ENCODE measurements around the gene SLC44A1.

Gene SLC44A1

GRCh38 chr9:105435453-105435852 lies 191.0 kb downstream of the SLC44A1 start:
- H2BK15ac ChIP-seq (ENCODE audit: low read length): no peak overlapping the region
- no peak overlapping the region for H2BK12ac ChIP-seq (ENCODE audit: low read length)
- H3K27ac ChIP-seq (replicated peaks; ENCODE audit: low read length): no peak overlapping the region
- H4K91ac ChIP-seq (ENCODE audit: low read depth, low read length, poor library complexity): no peak overlapping the region
- H3K4ac ChIP-seq (ENCODE audit: low read length): no peak overlapping the region
- no peaks in the 10 kb centered on the region for H3K79me1 ChIP-seq (ENCODE audit: low read depth, low read length)
- no peak overlapping the region for H3K18ac ChIP-seq (ENCODE audit: low read length)
- H3K4me3 ChIP-seq (ENCODE audit: low read length in 2 of 2): no peak overlapping the region
- H4K8ac ChIP-seq (ENCODE audit: low read depth, low read length): no peak overlapping the region
- no peak overlapping the region for H2BK120ac ChIP-seq (ENCODE audit: low read depth, low read length)
- H3K36me3 ChIP-seq (replicated peaks in 1 of 2; ENCODE audit: control insufficient read depth in 2 of 2, insufficient read depth in 2 of 2, low read length in 2 of 2): no peaks in the 10 kb centered on the region
- no peak overlapping the region for H2AK5ac ChIP-seq (ENCODE audit: low read depth, low read length)
- H3K4me2 ChIP-seq (ENCODE audit: insufficient read depth, low read length, poor library complexity, severe bottlenecking): no peak overlapping the region
- no peak overlapping the region for H3K23ac ChIP-seq (ENCODE audit: low read depth, low read length, poor library complexity)
- H2AFZ ChIP-seq (ENCODE audit: low read length): no peak overlapping the region
- WGBS, 2 donors (ENCODE audit: extremely low coverage in 2 of 2, insufficient read length in 2 of 2, insufficient replicate concordance in 1 of 2): no CpG with 5 or more reads among the region's 3 CpGs
- H3K27me3 ChIP-seq (ENCODE audit: control insufficient read depth in 3 of 3, insufficient read depth in 3 of 3, low read depth in 1 of 3, low read length in 3 of 3): no peaks in the 10 kb centered on the region
- no peak overlapping the region for H2BK5ac ChIP-seq (ENCODE audit: low read length)
- no peak overlapping the region for H3K9ac ChIP-seq (ENCODE audit: low read depth, low read length, poor library complexity)
- H3K4me1 ChIP-seq (ENCODE audit: control insufficient read depth in 2 of 2, insufficient read depth in 1 of 2, low read depth in 1 of 2, low read length in 2 of 2): no peaks in the 10 kb centered on the region
- no peak overlapping the region for H3K14ac ChIP-seq (ENCODE audit: low read length)
- DNase-seq (ENCODE audit: low spot score): no peak
- peaks cover 0 to 3% of the 10 kb centered on the region in 2 donors for H3K9me3 ChIP-seq (replicated peaks in 1 of 2; ENCODE audit: control insufficient read depth in 2 of 2, insufficient read depth in 1 of 2, low read depth in 1 of 2, low read length in 2 of 2)

DNA sequence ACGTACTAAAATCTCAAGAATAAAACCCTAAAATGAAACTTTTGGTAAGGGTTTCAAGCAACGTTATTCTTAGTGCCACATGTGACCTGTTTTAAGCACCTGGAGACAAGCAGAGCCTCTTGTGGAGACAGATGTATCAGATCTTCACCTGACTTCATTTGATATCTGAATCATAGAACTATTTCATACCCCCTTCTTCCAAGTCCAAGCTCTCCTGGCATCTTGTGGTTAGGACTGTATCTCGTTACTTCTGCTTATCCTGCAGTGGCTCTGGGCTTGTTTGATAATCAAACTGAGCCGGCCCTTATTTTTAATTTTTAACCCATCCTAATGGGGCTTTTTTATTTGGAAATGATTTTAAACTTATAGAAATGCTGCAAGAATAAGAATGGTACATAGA lies 192.3 kb downstream of the SLC44A1 start:
- H4K91ac ChIP-seq (ENCODE audit: low read depth, low read length, poor library complexity): no peak overlapping the region
- no peak overlapping the region for H2BK120ac ChIP-seq (ENCODE audit: low read depth, low read length)
- no peak overlapping the region for H2BK15ac ChIP-seq (ENCODE audit: low read length)
- H2BK5ac ChIP-seq (ENCODE audit: low read length): no peak overlapping the region
- DNase-seq (ENCODE audit: low spot score): no peak
- H3K18ac ChIP-seq (ENCODE audit: low read length): no peak overlapping the region
- no peak overlapping the region for H2AK5ac ChIP-seq (ENCODE audit: low read depth, low read length)
- H3K27ac ChIP-seq (replicated peaks; ENCODE audit: low read length): no peak overlapping the region
- H4K8ac ChIP-seq (ENCODE audit: low read depth, low read length): no peak overlapping the region
- no peak overlapping the region for H2BK12ac ChIP-seq (ENCODE audit: low read length)
- peaks cover 0 to 4% (median 0%) of the 10 kb centered on the region in 3 experiments for H3K27me3 ChIP-seq (ENCODE audit: control insufficient read depth in 3 of 3, insufficient read depth in 3 of 3, low read depth in 1 of 3, low read length in 3 of 3)
- H3K36me3 ChIP-seq (replicated peaks in 1 of 2; ENCODE audit: control insufficient read depth in 2 of 2, insufficient read depth in 2 of 2, low read length in 2 of 2): no peaks in the 10 kb centered on the region
- no CpG with 5 or more reads among the region's 4 CpGs for WGBS, 2 donors (ENCODE audit: extremely low coverage in 2 of 2, insufficient read length in 2 of 2, insufficient replicate concordance in 1 of 2)
- no peaks in the 10 kb centered on the region for H3K79me1 ChIP-seq (ENCODE audit: low read depth, low read length)
- no peaks in the 10 kb centered on the region for H3K4me1 ChIP-seq (ENCODE audit: control insufficient read depth in 2 of 2, insufficient read depth in 1 of 2, low read depth in 1 of 2, low read length in 2 of 2)
- H2AFZ ChIP-seq (ENCODE audit: low read length): no peak overlapping the region
- H3K14ac ChIP-seq (ENCODE audit: low read length): no peak overlapping the region
- peaks cover 0 to 3% of the 10 kb centered on the region in 2 donors for H3K9me3 ChIP-seq (replicated peaks in 1 of 2; ENCODE audit: control insufficient read depth in 2 of 2, insufficient read depth in 1 of 2, low read depth in 1 of 2, low read length in 2 of 2)
- H3K4ac ChIP-seq (ENCODE audit: low read length): no peak overlapping the region
- H3K9ac ChIP-seq (ENCODE audit: low read depth, low read length, poor library complexity): no peak overlapping the region
- H3K4me2 ChIP-seq (ENCODE audit: insufficient read depth, low read length, poor library complexity, severe bottlenecking): no peak overlapping the region
- H3K23ac ChIP-seq (ENCODE audit: low read depth, low read length, poor library complexity): no peak overlapping the region
- no peak overlapping the region for H3K4me3 ChIP-seq (ENCODE audit: low read length in 2 of 2)

DNA sequence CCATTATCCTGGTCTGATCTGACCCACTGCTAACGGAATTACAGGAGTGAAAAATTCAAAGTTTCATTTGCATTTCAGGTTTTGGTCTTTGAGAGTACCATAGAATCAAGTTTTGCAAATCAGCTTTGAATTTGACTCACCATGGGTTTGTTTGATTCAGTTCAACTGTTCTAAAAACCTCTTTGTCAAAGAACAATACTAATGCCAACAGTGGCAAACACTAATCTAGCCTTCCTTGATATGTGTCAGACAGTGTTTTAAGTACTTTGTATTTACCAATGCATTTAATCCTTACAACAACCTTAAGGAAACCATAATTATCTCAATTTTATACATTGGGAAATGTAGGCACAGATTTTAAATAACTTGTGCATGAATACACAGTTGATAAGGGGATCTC lies 193.3 kb downstream of the SLC44A1 start:
- Histone ChIP-seq H4K91ac (ENCODE audit: low read depth, low read length, poor library complexity) (no peak overlapping the region), H3K14ac (ENCODE audit: low read length) (no peak overlapping the region), H3K4me1 (ENCODE audit: control insufficient read depth in 2 of 2, insufficient read depth in 1 of 2, low read depth in 1 of 2, low read length in 2 of 2) (no peaks in the 10 kb centered on the region), H4K8ac (ENCODE audit: low read depth, low read length) (no peak overlapping the region), H3K27me3 (ENCODE audit: control insufficient read depth in 3 of 3, insufficient read depth in 3 of 3, low read depth in 1 of 3, low read length in 3 of 3) (peaks cover 0 to 4% (median 0%) of the 10 kb centered on the region in 3 experiments), H2BK12ac (ENCODE audit: low read length) (no peak overlapping the region), H2BK5ac (ENCODE audit: low read length) (no peak overlapping the region), H3K18ac (ENCODE audit: low read length) (no peak overlapping the region), H2AK5ac (ENCODE audit: low read depth, low read length) (no peak overlapping the region), H3K36me3 (replicated peaks in 1 of 2; ENCODE audit: control insufficient read depth in 2 of 2, insufficient read depth in 2 of 2, low read length in 2 of 2) (no peaks in the 10 kb centered on the region), H2AFZ (ENCODE audit: low read length) (no peak overlapping the region), H3K79me1 (ENCODE audit: low read depth, low read length) (no peaks in the 10 kb centered on the region), H2BK15ac (ENCODE audit: low read length) (no peak overlapping the region), H3K9ac (ENCODE audit: low read depth, low read length, poor library complexity) (no peak overlapping the region), H3K4me3 (ENCODE audit: low read length in 2 of 2) (no peak overlapping the region), H3K9me3 (replicated peaks in 1 of 2; ENCODE audit: control insufficient read depth in 2 of 2, insufficient read depth in 1 of 2, low read depth in 1 of 2, low read length in 2 of 2) (peaks cover 0 to 3% of the 10 kb centered on the region in 2 donors), H3K4ac (ENCODE audit: low read length) (no peak overlapping the region), H3K23ac (ENCODE audit: low read depth, low read length, poor library complexity) (no peak overlapping the region), H2BK120ac (ENCODE audit: low read depth, low read length) (no peak overlapping the region), H3K4me2 (ENCODE audit: insufficient read depth, low read length, poor library complexity, severe bottlenecking) (no peak overlapping the region), H3K27ac (replicated peaks; ENCODE audit: low read length) (no peak overlapping the region)
- DNase-seq (ENCODE audit: low spot score): no peak
- WGBS, 2 donors (ENCODE audit: extremely low coverage in 2 of 2, insufficient read length in 2 of 2, insufficient replicate concordance in 1 of 2): no CpG with 5 or more reads among the region's 1 CpG

DNA sequence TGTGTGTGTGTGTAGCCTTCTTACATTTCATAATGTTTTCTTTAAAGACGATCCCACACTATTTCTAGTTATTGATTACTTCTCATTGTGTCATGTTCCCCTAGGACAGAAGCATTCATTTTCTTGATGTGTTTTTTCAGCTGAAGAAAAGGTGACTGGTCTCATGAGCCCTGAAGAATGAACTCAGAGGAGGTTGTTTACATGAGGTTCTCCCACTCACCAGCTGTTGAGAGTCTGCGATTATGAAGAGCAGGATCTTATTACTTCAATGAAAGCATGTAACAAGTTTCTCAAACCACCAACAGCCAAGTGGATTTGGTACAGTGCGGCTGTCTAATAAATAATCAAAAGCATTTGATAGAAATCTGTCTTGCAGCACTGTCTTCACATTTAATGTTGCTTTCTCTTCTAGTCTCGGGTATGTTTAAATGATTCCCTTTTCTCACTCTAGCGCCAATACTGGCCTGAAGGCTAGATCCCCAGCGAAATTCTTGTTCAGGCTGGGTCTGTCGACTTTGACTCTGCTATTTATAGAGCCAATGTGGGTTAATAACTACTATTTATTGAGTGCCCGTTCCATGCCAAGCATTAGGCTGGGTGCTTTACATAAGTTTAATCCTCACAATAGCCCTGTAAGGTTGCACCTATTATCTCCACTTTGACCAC lies 193.8 kb downstream of the SLC44A1 start:
- Histone ChIP-seq H3K4me1 (ENCODE audit: control insufficient read depth in 2 of 2, insufficient read depth in 1 of 2, low read depth in 1 of 2, low read length in 2 of 2) (no peaks in the 10 kb centered on the region), H2AFZ (ENCODE audit: low read length) (no peak overlapping the region), H2AK5ac (ENCODE audit: low read depth, low read length) (no peak overlapping the region), H3K14ac (ENCODE audit: low read length) (no peak overlapping the region), H3K4ac (ENCODE audit: low read length) (no peak overlapping the region), H3K36me3 (replicated peaks in 1 of 2; ENCODE audit: control insufficient read depth in 2 of 2, insufficient read depth in 2 of 2, low read length in 2 of 2) (no peaks in the 10 kb centered on the region), H2BK5ac (ENCODE audit: low read length) (no peak overlapping the region), H3K23ac (ENCODE audit: low read depth, low read length, poor library complexity) (no peak overlapping the region), H3K9me3 (replicated peaks in 1 of 2; ENCODE audit: control insufficient read depth in 2 of 2, insufficient read depth in 1 of 2, low read depth in 1 of 2, low read length in 2 of 2) (peaks cover 0 to 3% of the 10 kb centered on the region in 2 donors), H3K18ac (ENCODE audit: low read length) (no peak overlapping the region), H3K79me1 (ENCODE audit: low read depth, low read length) (no peaks in the 10 kb centered on the region), H3K4me2 (ENCODE audit: insufficient read depth, low read length, poor library complexity, severe bottlenecking) (no peak overlapping the region), H4K91ac (ENCODE audit: low read depth, low read length, poor library complexity) (no peak overlapping the region), H3K27me3 (ENCODE audit: control insufficient read depth in 3 of 3, insufficient read depth in 3 of 3, low read depth in 1 of 3, low read length in 3 of 3) (peaks cover 0 to 4% (median 0%) of the 10 kb centered on the region in 3 experiments), H3K9ac (ENCODE audit: low read depth, low read length, poor library complexity) (no peak overlapping the region), H3K4me3 (ENCODE audit: low read length in 2 of 2) (no peak overlapping the region), H2BK12ac (ENCODE audit: low read length) (no peak overlapping the region), H2BK120ac (ENCODE audit: low read depth, low read length) (no peak overlapping the region), H3K27ac (replicated peaks; ENCODE audit: low read length) (no peak overlapping the region), H2BK15ac (ENCODE audit: low read length) (no peak overlapping the region), H4K8ac (ENCODE audit: low read depth, low read length) (no peak overlapping the region)
- no CpG with 5 or more reads among the region's 8 CpGs for WGBS, 2 donors (ENCODE audit: extremely low coverage in 2 of 2, insufficient read length in 2 of 2, insufficient replicate concordance in 1 of 2)
- no peak for DNase-seq (ENCODE audit: low spot score)
